Calu3 (cell line): ENCODE measurements around the gene FNBP1. TPM values are rescaled to one million over a fixed set of nuclear protein-coding genes. Genes with fewer than 3 reads are reported as not detected.

Source experiments
- BruUV-seq: library from RNA; stranded (reverse); fragments of 400-500 nt; replicated peaks from 2 replicates; lab custom pipeline; 2021; lab: Mats Ljungman, UMichigan
- CTCF ChIA-PET: fragments of 300-600 bp; sonication (Branson Sonifier 250); formaldehyde crosslinking; loops from one replicate; lab custom pipeline; 2022; ENCODE audit warnings: antibody characterized with exemption; lab: Charles Lee
- DNase-seq: peaks from one replicate; pipeline ENCODE4 v3.0.0; 2022
- H3K27ac Mint-ChIP-seq: one replicate; pipeline ENCODE4 v1.8.0; 2022; ENCODE audit warnings: mixed read lengths; ENCODE audit not compliant: unreplicated experiment
- H3K27me3 Mint-ChIP-seq: one replicate; pipeline ENCODE4 v1.8.0; 2022; ENCODE audit warnings: mixed read lengths; ENCODE audit not compliant: unreplicated experiment
- H3K36me3 Mint-ChIP-seq: one replicate; pipeline ENCODE4 v1.8.0; 2022; ENCODE audit warnings: mild to moderate bottlenecking, moderate library complexity, mixed read lengths; ENCODE audit not compliant: insufficient read depth, unreplicated experiment
- H3K4me1 Mint-ChIP-seq: one replicate; pipeline ENCODE4 v1.8.0; 2022; ENCODE audit warnings: mild to moderate bottlenecking, low read depth, mixed read lengths; ENCODE audit not compliant: unreplicated experiment
- H3K4me3 Mint-ChIP-seq: one replicate; pipeline ENCODE4 v1.8.0; 2022; ENCODE audit warnings: mild to moderate bottlenecking, low read depth, moderate library complexity, mixed read lengths; ENCODE audit not compliant: unreplicated experiment
- H3K9me3 Mint-ChIP-seq: one replicate; pipeline ENCODE4 v1.8.0; 2022; ENCODE audit warnings: low read depth, mixed read lengths; ENCODE audit not compliant: unreplicated experiment
- intact Hi-C: fragments of 100-400 bp; cut with micrococcal nuclease; formaldehyde crosslinking; loops from one replicate; pipeline ENCODE4 v1.10.0; 2022; ENCODE audit not compliant: unreplicated experiment
- total RNA-seq: library from RNA; stranded (reverse); gene quantifications from 2 replicates; pipeline ENCODE4 v1.2.3, GENCODE V29; 2022
- TF ChIP-seq, protein P1 (sequence below): fragments of 200-600 bp; IDR thresholded peaks from one replicate; pipeline ENCODE4 v1.8.0; 2022; ENCODE audit warnings: antibody characterized with exemption; ENCODE audit not compliant: unreplicated experiment

Gene FNBP1
- total RNA-seq, 1 experiment from 2014 or later = 9.9 TPM

DNA sequence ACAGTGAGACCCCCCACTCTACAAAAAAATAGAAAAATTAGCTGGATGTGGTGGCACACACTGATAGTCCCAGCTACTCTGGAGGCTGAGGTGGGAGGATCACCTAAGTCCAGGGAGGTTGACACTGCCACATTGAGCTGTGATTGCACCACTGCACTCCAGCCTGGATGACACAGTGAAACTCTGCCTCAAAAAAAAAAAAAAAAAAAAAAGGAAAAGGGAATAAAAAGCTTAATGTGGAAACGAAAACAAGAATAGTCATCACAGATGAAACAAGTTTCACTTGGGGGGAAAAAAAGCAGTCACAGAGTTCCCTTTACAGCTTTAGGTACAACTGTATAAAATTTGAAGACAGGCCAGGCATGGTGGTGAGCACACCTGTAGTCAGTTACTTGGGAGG lies 84.2 kb downstream of the FNBP1 start:
- intact Hi-C loops = no loop called here
- no peak for DNase-seq
- Mint-ChIP-seq H3K9me3 (no peaks in the 10 kb centered on the region), H3K27me3 (no peaks in the 10 kb centered on the region), H3K36me3 (peaks cover 8% of the 10 kb centered on the region), H3K27ac (no peak overlapping the region), H3K4me3 (no peak overlapping the region), H3K4me1 (peaks cover 9% of the 10 kb centered on the region)
- no TSS peak for BruUV-seq
- TF ChIP-seq, protein P1, sequence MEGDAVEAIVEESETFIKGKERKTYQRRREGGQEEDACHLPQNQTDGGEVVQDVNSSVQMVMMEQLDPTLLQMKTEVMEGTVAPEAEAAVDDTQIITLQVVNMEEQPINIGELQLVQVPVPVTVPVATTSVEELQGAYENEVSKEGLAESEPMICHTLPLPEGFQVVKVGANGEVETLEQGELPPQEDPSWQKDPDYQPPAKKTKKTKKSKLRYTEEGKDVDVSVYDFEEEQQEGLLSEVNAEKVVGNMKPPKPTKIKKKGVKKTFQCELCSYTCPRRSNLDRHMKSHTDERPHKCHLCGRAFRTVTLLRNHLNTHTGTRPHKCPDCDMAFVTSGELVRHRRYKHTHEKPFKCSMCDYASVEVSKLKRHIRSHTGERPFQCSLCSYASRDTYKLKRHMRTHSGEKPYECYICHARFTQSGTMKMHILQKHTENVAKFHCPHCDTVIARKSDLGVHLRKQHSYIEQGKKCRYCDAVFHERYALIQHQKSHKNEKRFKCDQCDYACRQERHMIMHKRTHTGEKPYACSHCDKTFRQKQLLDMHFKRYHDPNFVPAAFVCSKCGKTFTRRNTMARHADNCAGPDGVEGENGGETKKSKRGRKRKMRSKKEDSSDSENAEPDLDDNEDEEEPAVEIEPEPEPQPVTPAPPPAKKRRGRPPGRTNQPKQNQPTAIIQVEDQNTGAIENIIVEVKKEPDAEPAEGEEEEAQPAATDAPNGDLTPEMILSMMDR = no peak
- CTCF ChIA-PET = no interaction called here

DNA sequence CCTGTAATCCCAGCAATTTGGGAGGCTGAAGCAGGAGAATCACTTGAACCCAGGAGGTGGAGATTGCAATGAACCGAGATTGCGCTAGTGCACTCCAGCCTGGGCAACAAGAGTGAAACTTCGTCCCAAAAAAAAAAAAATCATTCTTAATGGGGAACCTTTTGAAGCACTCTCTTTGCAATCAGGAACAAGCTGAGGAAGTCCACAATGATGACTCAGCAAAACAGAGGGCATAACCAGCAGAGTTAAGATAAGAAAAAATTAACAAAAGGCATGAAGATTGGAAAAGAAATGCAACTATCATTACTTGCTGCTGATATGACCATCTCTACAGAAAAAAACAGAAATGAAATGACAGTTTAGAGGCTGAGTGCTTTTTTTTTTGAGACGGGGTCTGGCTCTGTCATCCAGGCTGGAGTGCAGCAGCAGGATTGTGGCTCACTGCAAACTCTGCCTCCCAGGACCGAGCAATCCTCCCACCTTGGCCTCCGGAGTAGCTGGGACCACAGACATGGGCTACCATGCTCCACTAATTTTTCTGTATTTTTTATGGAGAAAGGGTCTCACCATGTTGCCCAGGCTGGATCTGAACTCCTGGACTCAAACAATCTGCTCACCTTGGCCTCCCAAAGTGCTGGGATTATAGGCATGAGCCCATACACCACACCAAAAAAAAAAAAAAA lies 88.0 kb downstream of the FNBP1 start:
- DNase-seq = no peak
- Mint-ChIP-seq H3K27me3 (no peaks in the 10 kb centered on the region), H3K27ac (no peak overlapping the region), H3K36me3 (no peaks in the 10 kb centered on the region), H3K4me1 (no peaks in the 10 kb centered on the region), H3K4me3 (no peak overlapping the region), H3K9me3 (no peaks in the 10 kb centered on the region)
- CTCF ChIA-PET = interaction anchor here (0.6 to 0.7 kb wide), 2 partner anchors 102 to 1577 kb away, joined by 3 to 6 read pairs; no protein-coding TSS in a partner anchor
- intact Hi-C loops = no loop called here
- no TSS peak for BruUV-seq
- TF ChIP-seq, protein P1 = no peak

DNA sequence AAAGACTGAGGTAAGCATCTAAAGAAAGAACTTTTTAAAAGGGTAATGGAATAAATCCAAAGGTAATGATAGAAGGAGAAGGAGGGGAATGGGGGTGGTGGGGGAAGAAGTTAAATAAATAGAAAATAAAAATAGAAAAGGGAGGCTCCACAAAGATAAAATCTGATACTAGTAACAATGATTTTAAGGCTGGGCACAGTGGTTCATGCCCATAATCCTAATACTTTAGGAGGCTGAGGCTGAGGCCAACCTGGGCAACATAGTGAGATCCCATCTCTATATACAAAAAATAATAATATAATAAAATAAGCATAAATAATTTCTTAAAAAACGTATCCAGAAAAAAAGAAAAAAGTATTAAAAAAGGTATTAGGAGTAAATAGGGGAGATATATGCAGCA lies 89.3 kb downstream of the FNBP1 start:
- Mint-ChIP-seq H3K9me3 (no peaks in the 10 kb centered on the region), H3K4me3 (no peak overlapping the region), H3K36me3 (no peaks in the 10 kb centered on the region), H3K27me3 (no peaks in the 10 kb centered on the region), H3K4me1 (no peaks in the 10 kb centered on the region), H3K27ac (no peak overlapping the region)
- no TSS peak for BruUV-seq
- CTCF ChIA-PET = no interaction called here
- TF ChIP-seq, protein P1 = no peak
- DNase-seq = no peak
- intact Hi-C loops = no loop called here

DNA sequence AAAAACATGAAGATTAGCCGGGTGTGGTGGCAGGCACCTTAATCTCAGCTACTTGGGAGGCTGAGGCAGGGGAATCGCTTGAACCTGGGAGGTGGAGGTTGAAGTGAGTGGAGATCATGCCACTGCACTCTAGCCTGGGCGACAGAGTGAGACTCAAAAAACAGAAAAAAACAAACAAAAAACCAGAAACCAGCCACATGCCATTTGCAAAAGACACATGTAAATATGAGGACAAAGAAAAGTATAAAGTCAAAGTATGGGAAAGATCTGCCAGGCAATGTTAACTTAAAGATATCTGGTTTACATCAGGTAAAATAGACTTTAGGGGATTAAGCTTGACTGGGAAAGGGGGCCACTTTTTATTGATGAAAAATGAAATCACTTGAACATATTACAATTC lies 90.7 kb downstream of the FNBP1 start:
- intact Hi-C loops = no loop called here
- H3K27me3 Mint-ChIP-seq = no peaks in the 10 kb centered on the region
- no peak overlapping the region for H3K4me3 Mint-ChIP-seq
- CTCF ChIA-PET = no interaction called here
- no peaks in the 10 kb centered on the region for H3K36me3 Mint-ChIP-seq
- no TSS peak for BruUV-seq
- H3K27ac Mint-ChIP-seq = no peak overlapping the region
- no peaks in the 10 kb centered on the region for H3K4me1 Mint-ChIP-seq
- DNase-seq = no peak
- TF ChIP-seq, protein P1 = no peak
- H3K9me3 Mint-ChIP-seq = no peaks in the 10 kb centered on the region
